ENCODE data around the gene RNF213.

GRCh38 chr17:80254396-80255251, 6.0 kb upstream of the RNF213 start:
- TF ChIP-seq CTCF (conservative IDR thresholded peaks at IDR 0.05; ENCODE audit: low read length), result no peak
- TF ChIP-seq EZH2phosphoT487 (IDR thresholded peaks at IDR 0.05; ENCODE audit: borderline replicate concordance), result no peak
